Measurements from ENCODE around the gene SULT1C4. TPM values are rescaled to one million over a fixed set of nuclear protein-coding genes. Genes with fewer than 3 reads are reported as not detected.
"Not testable (repeated sequence)": the region's sequence is repeated elsewhere in the genome, so short reads cannot be mapped to it uniquely, and the experiment has no call there.

Gene SULT1C4
- total RNA-seq, 1 experiment from 2014 or later = not detected

GRCh38 chr2:108428286-108429009 is 50.7 kb downstream of the SULT1C4 start:
- Mint-ChIP-seq H3K27ac (ENCODE audit: unreplicated experiment) (no peak overlapping the region), H3K36me3 (ENCODE audit: insufficient read depth, unreplicated experiment) (no peaks in the 10 kb centered on the region), H3K27me3 (ENCODE audit: unreplicated experiment) (no peaks in the 10 kb centered on the region), H3K4me1 (ENCODE audit: low read depth, unreplicated experiment) (peaks cover 5% of the 10 kb centered on the region), H3K4me3 (ENCODE audit: low read depth, unreplicated experiment) (no peak overlapping the region), H3K9me3 (ENCODE audit: low read depth, unreplicated experiment) (no peaks in the 10 kb centered on the region)
- intact Hi-C loops (cut with micrococcal nuclease; ENCODE audit: unreplicated experiment) = no loop called here
- BruUV-seq (replicated peaks) = no TSS peak
- no peak for TF ChIP-seq CTCF (IDR thresholded peaks at IDR 0.05; ENCODE audit: unreplicated experiment)
- DNase-seq = no peak
- CTCF ChIA-PET = no interaction called here

- H3K4me1 Mint-ChIP-seq (ENCODE audit: low read depth, unreplicated experiment); H3K4me3 Mint-ChIP-seq (ENCODE audit: low read depth, unreplicated experiment); DNase-seq; H3K27ac Mint-ChIP-seq (ENCODE audit: unreplicated experiment); H3K9me3 Mint-ChIP-seq (ENCODE audit: low read depth, unreplicated experiment); CTCF ChIA-PET; H3K27me3 Mint-ChIP-seq (ENCODE audit: unreplicated experiment); BruUV-seq (replicated peaks); H3K36me3 Mint-ChIP-seq (ENCODE audit: insufficient read depth, unreplicated experiment); intact Hi-C loops (cut with micrococcal nuclease; ENCODE audit: unreplicated experiment): not testable (repeated sequence)
Observed at GRCh38 chr2:108435578-108435977, 57.8 kb downstream of the SULT1C4 start.

GRCh38 chr2:108436976-108437375 is 59.2 kb downstream of the SULT1C4 start:
- no peak for TF ChIP-seq CTCF (IDR thresholded peaks at IDR 0.05; ENCODE audit: unreplicated experiment)
- Mint-ChIP-seq H3K36me3 (ENCODE audit: insufficient read depth, unreplicated experiment) (no peaks in the 10 kb centered on the region), H3K4me3 (ENCODE audit: low read depth, unreplicated experiment) (no peak overlapping the region), H3K27ac (ENCODE audit: unreplicated experiment) (no peak overlapping the region), H3K9me3 (ENCODE audit: low read depth, unreplicated experiment) (no peaks in the 10 kb centered on the region), H3K27me3 (ENCODE audit: unreplicated experiment) (no peaks in the 10 kb centered on the region), H3K4me1 (ENCODE audit: low read depth, unreplicated experiment) (peaks cover 8% of the 10 kb centered on the region)
- no peak for DNase-seq
- CTCF ChIA-PET = no interaction called here
- intact Hi-C loops (cut with micrococcal nuclease; ENCODE audit: unreplicated experiment) = no loop called here
- BruUV-seq (replicated peaks) = no TSS peak

Other genes starting within 250 kb of the SULT1C4 start
- gene SULT1C3, start 138.0 kb upstream of the SULT1C4 start, total RNA-seq (2022) = not detected in 2 replicates
- gene SULT1C2, start 89.1 kb upstream of the SULT1C4 start, total RNA-seq (2022) = 2.0 and 5.2 TPM in 2 replicates
- gene GCC2, start 71.3 kb downstream of the SULT1C4 start, total RNA-seq (2022) = 54.9 and 60.4 TPM in 2 replicates
- gene LIMS1, start 156.5 kb downstream of the SULT1C4 start, total RNA-seq (2022) = 40.1 and 51.5 TPM in 2 replicates

Data from Calu3 (cell line).